ENCODE measurements around the gene IL6. TPM values are rescaled to one million over a fixed set of nuclear protein-coding genes. Genes with fewer than 3 reads are reported as not detected.

IL6 gene
- total and polyA plus RNA-seq, 9 of the 15 experiments (the other 6 are each of a cell fraction or from before 2014, with no cell fraction given): 0.76 to 2.9 (median 1.5) TPM

- TF ChIP-seq MCM7 (IDR thresholded peaks at IDR 0.05) (no peak), EP300 (IDR thresholded peaks at IDR 0.05; ENCODE audit: low read length) (peak; percentile 88), HBP1 (CRISPR knock-in tag; IDR thresholded peaks at IDR 0.05) (peak; percentile 55; the same call in 1 of the 2 replicates), ZNF398 (CRISPR knock-in tag; IDR thresholded peaks at IDR 0.05) (no peak), TEAD4 (IDR thresholded peaks at IDR 0.05; ENCODE audit: low read length) (peak; percentile 7; the same call in 1 of the 2 replicates), TEAD4 (CRISPR knock-in tag; IDR thresholded peaks at IDR 0.05; ENCODE audit: borderline replicate concordance) (no peak), OTX1 (CRISPR knock-in tag; IDR thresholded peaks at IDR 0.05) (peak; percentile 75), GTF2F1 (IDR thresholded peaks at IDR 0.05; ENCODE audit: low read depth, low read length) (no peak), EZH2 (IDR thresholded peaks at IDR 0.05; ENCODE audit: borderline replicate concordance, low read depth, low read length) (no peak), THAP12 (CRISPR knock-in tag; IDR thresholded peaks at IDR 0.05) (0 out of 2 replicates have a peak, but pooled peaks have one; percentile 21), JUND (IDR thresholded peaks at IDR 0.05; ENCODE audit: borderline replicate concordance, low read depth, low read length) (peak; percentile 90), JUND (tag; IDR thresholded peaks at IDR 0.05; ENCODE audit: borderline replicate concordance, low read depth, low read length) (peak; percentile 87; the same call in 2 of the 3 replicates), SFPQ (IDR thresholded peaks at IDR 0.05; ENCODE audit: low read depth, low read length) (no peak), DIDO1 (tag; IDR thresholded peaks at IDR 0.05; ENCODE audit: low read depth) (0 out of 2 replicates have a peak, but pooled peaks have one; percentile 16), ARNT (IDR thresholded peaks at IDR 0.05) (peak; percentile 76 to 85; a peak in 3 of 4 replicates), ZNF395 (CRISPR knock-in tag; IDR thresholded peaks at IDR 0.05) (peak; percentile 92), DNMT1 (IDR thresholded peaks at IDR 0.05) (no peak), RCOR1 (IDR thresholded peaks at IDR 0.05; ENCODE audit: borderline replicate concordance in 1 of 2, low read depth in 2 of 2, low read length in 2 of 2) (no peak)
Observed at GRCh38 chr7:22681852-22682657, 44.9 kb upstream of the IL6 start (continued).
